Effector CD8-positive, alpha-beta T cell (primary cell): ENCODE measurements around the gene SRRM1.
"Not testable (repeated sequence)": the region's sequence is repeated elsewhere in the genome, so short reads cannot be mapped to it uniquely, and the experiment has no call there.

ENCODE experiments used
- DNase-seq: peaks from one replicate; lab custom pipeline; 2025; lab: John Stamatoyannopoulos, UW

SRRM1 gene

DNA sequence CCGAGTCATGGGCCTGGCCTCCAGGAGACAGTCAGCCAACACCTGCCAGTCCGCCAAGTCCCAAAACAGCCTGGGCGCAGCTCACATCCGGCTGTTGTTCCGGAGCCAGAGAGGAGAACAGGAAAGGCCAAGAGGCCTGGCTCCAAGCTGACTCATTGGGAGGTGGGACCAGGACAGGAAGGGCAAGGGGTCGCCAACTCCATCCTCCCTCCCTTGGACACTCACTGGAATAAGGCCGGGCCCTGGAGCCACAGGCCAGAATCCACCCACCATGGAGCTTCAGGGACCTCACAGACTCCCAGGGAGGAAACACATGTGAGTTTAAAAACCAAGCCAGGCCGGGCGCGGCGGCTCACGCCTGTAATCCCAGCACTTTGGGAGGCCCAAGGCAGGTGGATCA, 77.0 kb downstream of the SRRM1 start:
- DNase-seq = no peak

DNA sequence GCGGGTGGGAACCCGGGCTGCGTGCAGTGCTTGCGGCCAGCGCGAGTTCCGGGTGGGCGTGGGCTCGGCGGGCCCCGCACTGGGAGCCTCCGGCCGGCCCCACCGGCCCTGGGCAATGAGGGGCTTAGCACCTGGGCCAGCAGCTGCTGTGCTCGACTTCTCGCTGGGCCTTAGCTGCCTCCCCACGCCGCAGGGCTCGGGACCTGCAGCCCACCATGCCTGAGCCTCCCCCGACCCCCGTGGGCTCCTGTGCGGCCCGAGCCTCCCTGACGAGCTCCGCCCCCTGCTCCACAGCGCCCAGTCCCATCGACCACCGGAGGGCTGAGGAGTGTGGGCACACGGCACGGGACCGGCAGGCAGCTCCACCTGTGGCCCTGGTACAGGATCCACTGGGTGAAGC, 78.4 kb downstream of the SRRM1 start:
- no peak for DNase-seq

DNA sequence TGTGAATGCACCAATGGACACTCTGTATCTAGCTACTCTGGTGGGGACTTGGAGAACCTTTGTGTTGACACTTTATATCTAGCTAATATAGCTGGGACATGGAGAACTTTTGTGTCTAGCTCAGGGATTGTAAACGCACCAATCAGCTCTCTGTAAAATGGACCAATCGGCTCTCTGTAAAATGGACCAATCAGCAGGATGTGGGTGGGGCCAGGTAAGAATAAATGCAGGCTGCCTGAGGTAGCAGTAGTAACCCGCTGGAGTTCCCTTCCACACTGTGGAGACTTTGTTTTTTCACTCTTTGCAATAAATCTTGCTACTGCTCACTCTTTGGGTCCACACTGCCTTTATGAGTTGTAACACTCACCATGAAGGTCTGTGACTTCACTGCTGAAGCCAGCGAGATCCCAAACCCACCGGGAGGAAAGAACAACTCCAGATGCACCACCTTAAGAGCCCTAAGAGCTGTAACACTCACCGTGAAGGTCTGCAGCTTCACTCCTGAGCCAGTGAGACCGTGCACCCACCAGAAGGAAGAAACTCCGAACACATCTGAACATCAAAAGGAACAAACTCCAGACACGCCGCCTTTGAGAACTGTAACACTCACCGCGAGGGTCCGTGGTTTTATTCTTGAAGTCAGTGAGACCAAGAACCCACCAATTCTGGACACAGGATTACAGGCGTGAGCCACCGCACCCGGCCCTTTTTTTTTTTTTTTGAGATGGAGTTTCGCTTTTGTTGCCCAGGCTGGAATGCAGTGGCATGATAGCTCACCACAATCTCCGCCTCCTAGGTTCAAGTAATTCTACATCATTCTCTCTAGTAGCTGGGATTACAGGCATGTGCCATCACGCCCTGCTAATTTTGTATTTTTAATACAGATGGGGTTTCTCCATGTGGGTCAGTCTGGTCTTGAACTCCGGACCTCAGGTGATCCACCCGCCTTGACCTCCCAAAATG, 79.3 kb downstream of the SRRM1 start:
- DNase-seq = not testable (repeated sequence)
